ENCODE measurements around the gene GREB1.

DNA sequence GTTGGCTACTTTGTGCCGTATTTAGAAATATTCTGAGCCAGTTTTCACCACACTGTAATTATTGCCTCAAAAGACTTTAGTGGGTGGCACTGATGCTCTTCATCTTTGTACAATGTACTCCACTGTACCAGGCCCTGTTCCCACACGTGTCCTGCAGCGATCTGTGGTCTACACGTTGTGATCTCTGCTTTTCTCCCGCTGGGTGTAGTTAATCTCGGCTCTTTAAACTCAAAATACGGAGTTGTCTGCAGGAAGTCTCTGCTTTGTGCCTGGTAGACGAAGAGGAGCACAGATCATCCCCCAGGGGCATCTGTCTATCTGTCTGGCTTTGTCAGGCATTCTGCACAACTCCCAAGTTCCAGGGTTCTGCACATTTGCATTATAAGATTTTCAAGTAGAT lies 12.1 kb upstream of the GREB1 start:
- TF ChIP-seq, protein P1, sequence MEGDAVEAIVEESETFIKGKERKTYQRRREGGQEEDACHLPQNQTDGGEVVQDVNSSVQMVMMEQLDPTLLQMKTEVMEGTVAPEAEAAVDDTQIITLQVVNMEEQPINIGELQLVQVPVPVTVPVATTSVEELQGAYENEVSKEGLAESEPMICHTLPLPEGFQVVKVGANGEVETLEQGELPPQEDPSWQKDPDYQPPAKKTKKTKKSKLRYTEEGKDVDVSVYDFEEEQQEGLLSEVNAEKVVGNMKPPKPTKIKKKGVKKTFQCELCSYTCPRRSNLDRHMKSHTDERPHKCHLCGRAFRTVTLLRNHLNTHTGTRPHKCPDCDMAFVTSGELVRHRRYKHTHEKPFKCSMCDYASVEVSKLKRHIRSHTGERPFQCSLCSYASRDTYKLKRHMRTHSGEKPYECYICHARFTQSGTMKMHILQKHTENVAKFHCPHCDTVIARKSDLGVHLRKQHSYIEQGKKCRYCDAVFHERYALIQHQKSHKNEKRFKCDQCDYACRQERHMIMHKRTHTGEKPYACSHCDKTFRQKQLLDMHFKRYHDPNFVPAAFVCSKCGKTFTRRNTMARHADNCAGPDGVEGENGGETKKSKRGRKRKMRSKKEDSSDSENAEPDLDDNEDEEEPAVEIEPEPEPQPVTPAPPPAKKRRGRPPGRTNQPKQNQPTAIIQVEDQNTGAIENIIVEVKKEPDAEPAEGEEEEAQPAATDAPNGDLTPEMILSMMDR (IDR thresholded peaks at IDR 0.05): no peak
- TF ChIP-seq POLR2AphosphoS5 (IDR thresholded peaks at IDR 0.05): no peak

All from upper lobe of left lung (tissue), 4 donors.